ENCODE results near the gene ARRB1. TPM values are rescaled to one million over a fixed set of nuclear protein-coding genes. Genes with fewer than 3 reads are reported as not detected.

ARRB1 gene
- total RNA-seq, 1 experiment from 2014 or later = 219 TPM

GRCh38 chr11:75352588-75353206 lies 1.2 kb upstream of the ARRB1 start:
- ATAC-seq (peak; percentile 0; the same call in 1 of the 2 replicates), DNase-seq (ENCODE audit: low read depth, low spot score) (no peak)
- ChIA-PET CTCF (interaction anchor here (0.7 to 1.5 kb wide), 2 partner anchors 10 to 23 kb away, joined by 9 to 10 read pairs; no protein-coding TSS in a partner anchor), POLR2A (no interaction called here)
- peaks cover 39% of the 10 kb centered on the region for H3K4me1 ChIP-seq (ENCODE audit: control insufficient read depth, insufficient read depth, low read length)
- no peaks in the 10 kb centered on the region for H3K27me3 ChIP-seq (ENCODE audit: control insufficient read depth, insufficient read depth, low read length)
- H3K27ac ChIP-seq (ENCODE audit: low read length) = peak overlapping the region; percentile 71
- peak overlapping the region; percentile 60 to 85 for H3K4me3 ChIP-seq (ENCODE audit: low read depth in 2 of 2, low read length in 2 of 2)
- in situ Hi-C loops (cut with HindIII; ENCODE audit: low pct_unique_long_range_greater_than_20kb, low sequenced_read_pairs) (no loop called here), intact Hi-C loops (cut with micrococcal nuclease; ENCODE audit: unreplicated experiment) (no loop called here)
- TF ChIP-seq CTCF (IDR thresholded peaks at IDR 0.05) (no peak), REST (IDR thresholded peaks at IDR 0.05; ENCODE audit: insufficient read depth in 1 of 2, low read depth in 2 of 2, low read length in 1 of 2) (no peak), POLR2AphosphoS5 (IDR thresholded peaks at IDR 0.05; ENCODE audit: low read depth, low read length) (no peak), TCF7L2 (IDR thresholded peaks at IDR 0.05; ENCODE audit: low read depth, low read length) (no peak)
- H3K9me3 ChIP-seq (ENCODE audit: control insufficient read depth, insufficient read depth, low read depth, low read length) = no peaks in the 10 kb centered on the region
- TSS peak; percentile 72 for BruUV-seq (replicated peaks)
- H3K36me3 ChIP-seq (ENCODE audit: control insufficient read depth, insufficient read depth, low read length) = no peaks in the 10 kb centered on the region; the same call in 1 of the 2 replicates

- H3K27ac ChIP-seq (ENCODE audit: low read length) = peak overlapping the region; percentile 71
- H3K4me3 ChIP-seq (ENCODE audit: low read depth in 2 of 2, low read length in 2 of 2) = peak overlapping the region; percentile 60 to 85
- no peaks in the 10 kb centered on the region for H3K27me3 ChIP-seq (ENCODE audit: control insufficient read depth, insufficient read depth, low read length)
- DNase-seq (ENCODE audit: low read depth, low spot score) (no peak), ATAC-seq (peak; percentile 65)
- TF ChIP-seq CTCF (IDR thresholded peaks at IDR 0.05) (no peak), REST (IDR thresholded peaks at IDR 0.05; ENCODE audit: insufficient read depth in 1 of 2, low read depth in 2 of 2, low read length in 1 of 2) (peak in 1 of 2 experiments; percentile 62; a peak in 1 of 4 replicates), SIN3A (IDR thresholded peaks at IDR 0.05; ENCODE audit: borderline replicate concordance, insufficient read depth, low read depth, low read length) (peak; percentile 18; the same call in 1 of the 2 replicates), POLR2AphosphoS5 (IDR thresholded peaks at IDR 0.05; ENCODE audit: low read depth, low read length) (no peak), TCF7L2 (IDR thresholded peaks at IDR 0.05; ENCODE audit: low read depth, low read length) (no peak)
- ChIA-PET CTCF (interaction anchor here (0.7 to 1.5 kb wide), 2 partner anchors 9 to 23 kb away, joined by 9 to 10 read pairs; no protein-coding TSS in a partner anchor), POLR2A (no interaction called here)
- intact Hi-C loops (cut with micrococcal nuclease; ENCODE audit: unreplicated experiment) = no loop called here
- BruUV-seq (replicated peaks) = no TSS peak
- in situ Hi-C loops (cut with HindIII; ENCODE audit: low pct_unique_long_range_greater_than_20kb, low sequenced_read_pairs) = no loop called here
- H3K4me1 ChIP-seq (ENCODE audit: control insufficient read depth, insufficient read depth, low read length) = peaks cover 46% of the 10 kb centered on the region
- no peaks in the 10 kb centered on the region for H3K9me3 ChIP-seq (ENCODE audit: control insufficient read depth, insufficient read depth, low read depth, low read length)
- H3K36me3 ChIP-seq (ENCODE audit: control insufficient read depth, insufficient read depth, low read length) = no peaks in the 10 kb centered on the region; the same call in 1 of the 2 replicates
These were observed 528 bp upstream of the ARRB1 start for GRCh38 chr11:75351791-75352587.
